IMR-90 (cell line): ENCODE measurements around the gene ANKS3.

Experiments used
- BHLHE40 ChIP-seq: fragments of 150-350 bp; IDR thresholded peaks from 2 replicates; pipeline ENCODE4 v1.6.1; 2016; ENCODE audit warnings: mild to moderate bottlenecking, low read depth, low read length
- MAFK ChIP-seq: IDR thresholded peaks from 2 replicates; pipeline ENCODE4 v1.6.1; 2012; ENCODE audit warnings: low read depth, low read length, improper control_type of control experiment
- POLR2A ChIP-seq: IDR thresholded peaks from 2 replicates; pipeline ENCODE4 v1.6.1; 2012; ENCODE audit warnings: mild to moderate bottlenecking, low read depth, low read length
- RAD21 ChIP-seq: IDR thresholded peaks from 2 replicates; pipeline ENCODE4 v1.6.1; 2012; ENCODE audit warnings: low read length, improper control_type of control experiment
- TF ChIP-seq, protein P1 (sequence below): conservative IDR thresholded peaks from 2 replicates; pipeline ENCODE4 v1.5.1; 2012; ENCODE audit warnings: mild to moderate bottlenecking, low read depth, low read length, improper control_type of control experiment
- TF ChIP-seq, protein P2 (sequence below): fragments of 150-350 bp; IDR thresholded peaks from 2 replicates; pipeline ENCODE4 v1.6.1; 2016; ENCODE audit warnings: low read depth, mild to moderate bottlenecking, low read length, moderate library complexity, borderline replicate concordance

GRCh38 chr16:4675864-4676786 lies 57.9 kb downstream of the ANKS3 start:
- TF ChIP-seq, protein P1, sequence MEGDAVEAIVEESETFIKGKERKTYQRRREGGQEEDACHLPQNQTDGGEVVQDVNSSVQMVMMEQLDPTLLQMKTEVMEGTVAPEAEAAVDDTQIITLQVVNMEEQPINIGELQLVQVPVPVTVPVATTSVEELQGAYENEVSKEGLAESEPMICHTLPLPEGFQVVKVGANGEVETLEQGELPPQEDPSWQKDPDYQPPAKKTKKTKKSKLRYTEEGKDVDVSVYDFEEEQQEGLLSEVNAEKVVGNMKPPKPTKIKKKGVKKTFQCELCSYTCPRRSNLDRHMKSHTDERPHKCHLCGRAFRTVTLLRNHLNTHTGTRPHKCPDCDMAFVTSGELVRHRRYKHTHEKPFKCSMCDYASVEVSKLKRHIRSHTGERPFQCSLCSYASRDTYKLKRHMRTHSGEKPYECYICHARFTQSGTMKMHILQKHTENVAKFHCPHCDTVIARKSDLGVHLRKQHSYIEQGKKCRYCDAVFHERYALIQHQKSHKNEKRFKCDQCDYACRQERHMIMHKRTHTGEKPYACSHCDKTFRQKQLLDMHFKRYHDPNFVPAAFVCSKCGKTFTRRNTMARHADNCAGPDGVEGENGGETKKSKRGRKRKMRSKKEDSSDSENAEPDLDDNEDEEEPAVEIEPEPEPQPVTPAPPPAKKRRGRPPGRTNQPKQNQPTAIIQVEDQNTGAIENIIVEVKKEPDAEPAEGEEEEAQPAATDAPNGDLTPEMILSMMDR = no peak
- TF ChIP-seq, protein P2, sequence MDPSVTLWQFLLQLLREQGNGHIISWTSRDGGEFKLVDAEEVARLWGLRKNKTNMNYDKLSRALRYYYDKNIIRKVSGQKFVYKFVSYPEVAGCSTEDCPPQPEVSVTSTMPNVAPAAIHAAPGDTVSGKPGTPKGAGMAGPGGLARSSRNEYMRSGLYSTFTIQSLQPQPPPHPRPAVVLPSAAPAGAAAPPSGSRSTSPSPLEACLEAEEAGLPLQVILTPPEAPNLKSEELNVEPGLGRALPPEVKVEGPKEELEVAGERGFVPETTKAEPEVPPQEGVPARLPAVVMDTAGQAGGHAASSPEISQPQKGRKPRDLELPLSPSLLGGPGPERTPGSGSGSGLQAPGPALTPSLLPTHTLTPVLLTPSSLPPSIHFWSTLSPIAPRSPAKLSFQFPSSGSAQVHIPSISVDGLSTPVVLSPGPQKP = no peak
- TF ChIP-seq POLR2A = no peak
- no peak for TF ChIP-seq BHLHE40
- TF ChIP-seq RAD21 = no peak
- TF ChIP-seq MAFK = no peak
